PC-9 (cell line): ENCODE measurements around the gene TOP1. TPM values are rescaled to one million over a fixed set of nuclear protein-coding genes. Genes with fewer than 3 reads are reported as not detected.

Experiments
- BruUV-seq: library from RNA; stranded (reverse); fragments of 400-500 nt; replicated peaks from 2 replicates; lab custom pipeline; 2021; lab: Mats Ljungman, UMichigan
- CTCF ChIA-PET: fragments of 300-600 bp; sonication (Branson Sonifier 250); formaldehyde crosslinking; loops from one replicate; lab custom pipeline; 2022; ENCODE audit warnings: antibody characterized with exemption; lab: Charles Lee
- POLR2A ChIA-PET: fragments of 300-600 bp; sonication (Branson Sonifier 250); formaldehyde crosslinking; loops from one replicate; lab custom pipeline; 2022; ENCODE audit warnings: antibody characterized with exemption; ENCODE audit not compliant: unreplicated experiment; lab: Charles Lee
- DNase-seq, 2 experiments: peaks; one replicate each; pipeline versions ENCODE4 v3.0.0 to v3.0.0-alpha.2; 2015 to 2022; ENCODE audit warnings: mixed read lengths in 1 of 2
- H2AFZ ChIP-seq: fragments of 200-600 bp; sonication (generic); 2 replicates; pipeline ENCODE4 v1.8.1; 2017; ENCODE audit warnings: antibody characterized with exemption
- H3F3A ChIP-seq: fragments of 200-600 bp; sonication (generic); 2 replicates; pipeline ENCODE4 v1.8.1; 2017; ENCODE audit warnings: antibody characterized with exemption, mild to moderate bottlenecking, low read depth; ENCODE audit not compliant: insufficient read depth
- H3K27ac ChIP-seq: fragments of 200-600 bp; sonication (generic); 2 replicates; pipeline ENCODE4 v1.6.1; 2016; ENCODE audit warnings: mixed run types
- H3K27me3 ChIP-seq: fragments of 200-600 bp; sonication (generic); 2 replicates; pipeline ENCODE4 v1.6.1; 2016; ENCODE audit warnings: low read depth, mixed run types; ENCODE audit not compliant: insufficient read depth
- H3K36me3 ChIP-seq: fragments of 200-600 bp; sonication (generic); 2 replicates; pipeline ENCODE4 v1.6.1; 2016; ENCODE audit warnings: low read depth, mixed run types
- H3K4me1 ChIP-seq: fragments of 200-600 bp; sonication (generic); replicated peaks from 2 replicates; pipeline ENCODE4 v1.6.1; 2016; ENCODE audit warnings: mixed run types; ENCODE audit not compliant: insufficient read depth
- H3K4me2 ChIP-seq: fragments of 200-600 bp; sonication (generic); 2 replicates; pipeline ENCODE4 v1.6.1; 2017; ENCODE audit warnings: mixed run types
- H3K4me3 ChIP-seq: fragments of 200-600 bp; sonication (generic); 2 replicates; pipeline ENCODE4 v1.6.1; 2016; ENCODE audit warnings: mixed run types
- H3K79me2 ChIP-seq: fragments of 200-600 bp; sonication (generic); 2 replicates; pipeline ENCODE4 v1.6.1; 2017; ENCODE audit warnings: low read depth, mixed run types
- H3K9me2 ChIP-seq: fragments of 200-600 bp; sonication (generic); 2 replicates; pipeline ENCODE4 v1.8.1; 2017; ENCODE audit warnings: mild to moderate bottlenecking; ENCODE audit not compliant: insufficient read depth
- H3K9me3 ChIP-seq: fragments of 200-600 bp; sonication (generic); 2 replicates; pipeline ENCODE4 v1.8.1; 2016; ENCODE audit warnings: low read depth; ENCODE audit not compliant: insufficient read depth
- H4K20me1 ChIP-seq: fragments of 200-600 bp; sonication (generic); 2 replicates; pipeline ENCODE4 v1.8.1; 2017; ENCODE audit not compliant: insufficient read depth
- CTCF ChIP-seq: fragments of 200-600 bp; sonication (generic); conservative IDR thresholded peaks from 2 replicates; pipeline ENCODE4 v1.6.1; 2017; ENCODE audit warnings: mixed run types, antibody characterized with exemption, mild to moderate bottlenecking, moderate library complexity
- EZH2 ChIP-seq: fragments of 200-600 bp; sonication (generic); IDR thresholded peaks from 2 replicates; pipeline ENCODE4 v1.8.0; 2017; ENCODE audit warnings: antibody characterized with exemption, low read depth
- intact Hi-C: fragments of 100-400 bp; cut with micrococcal nuclease; formaldehyde crosslinking; loops from one replicate; pipeline ENCODE4 v1.10.0; 2022; ENCODE audit not compliant: unreplicated experiment
- total RNA-seq: library from RNA; stranded (reverse); gene quantifications from 2 replicates; pipeline ENCODE4 v1.2.3, GENCODE V29; 2021

TOP1 gene
- total RNA-seq, 1 experiment from 2014 or later, result 55.8 TPM

DNA sequence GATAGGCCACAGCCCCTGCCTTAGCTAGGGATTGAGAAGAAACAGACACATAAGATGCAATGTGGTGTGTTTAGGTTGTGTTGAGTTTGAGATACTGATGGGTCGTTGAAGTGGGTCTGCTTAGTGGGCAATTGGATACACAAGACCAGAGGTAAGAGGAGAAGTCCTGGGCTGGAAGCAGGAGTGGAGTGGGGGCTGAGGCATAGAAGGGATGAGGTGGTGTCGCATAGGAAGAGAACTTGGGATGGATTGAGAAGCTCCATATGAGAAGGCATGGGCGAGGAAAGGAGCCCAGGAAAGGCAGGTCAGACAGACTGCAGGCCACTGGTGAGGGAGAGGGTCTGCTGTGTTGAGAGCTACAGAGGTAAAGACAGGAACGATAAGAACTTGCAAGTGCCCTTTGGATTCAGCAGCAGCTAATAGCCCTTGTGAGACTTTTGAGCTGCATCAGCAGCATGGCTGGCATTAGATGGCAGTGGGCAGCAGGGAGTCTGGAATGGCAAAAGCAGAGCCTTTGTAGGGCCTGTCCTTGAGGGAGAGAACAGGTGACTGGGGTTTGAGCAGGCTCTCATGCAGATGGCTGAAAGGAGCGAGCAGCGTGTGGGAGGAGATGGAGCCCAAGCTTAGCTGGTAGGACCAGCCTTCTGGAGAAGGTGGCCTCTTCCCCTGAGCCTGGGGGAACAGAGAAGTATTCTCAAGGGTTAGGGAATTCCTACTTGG lies 141.9 kb downstream of the TOP1 start:
- DNase-seq, result no peak
- Histone ChIP-seq H2AFZ (no peak overlapping the region), H3K9me2 (no peaks in the 10 kb centered on the region), H3F3A (no peaks in the 10 kb centered on the region), H4K20me1 (no peaks in the 10 kb centered on the region), H3K9me3 (no peaks in the 10 kb centered on the region), H3K27me3 (no peaks in the 10 kb centered on the region), H3K4me3 (no peak overlapping the region), H3K4me2 (no peak overlapping the region), H3K27ac (no peak overlapping the region), H3K79me2 (no peaks in the 10 kb centered on the region), H3K36me3 (0 out of 2 replicates have a peak, but pooled peaks cover 6% of the 10 kb centered on the region), H3K4me1 (no peaks in the 10 kb centered on the region)
- ChIA-PET CTCF (interaction anchor here (0.6 to 0.9 kb wide), 2 partner anchors 169 to 522 kb away, joined by 3 read pairs; no protein-coding TSS in a partner anchor), POLR2A (no interaction called here)
- intact Hi-C loops, result loop anchor here (10.0 kb wide), 1 partner anchor 234 kb away; no protein-coding TSS in a partner anchor
- BruUV-seq, result no TSS peak
- no peak for TF ChIP-seq CTCF
- TF ChIP-seq EZH2, result no peak

- TF ChIP-seq CTCF, result no peak
- TF ChIP-seq EZH2, result no peak
- H3K27ac ChIP-seq, result no peak overlapping the region
- no peak for DNase-seq
- H3K4me2 ChIP-seq, result no peak overlapping the region
- ChIA-PET CTCF (interaction anchor here (0.6 to 2.3 kb wide), 2 partner anchors 96 to 168 kb away, joined by 3 to 57 read pairs; partner anchors contain the start of gene LPIN3), POLR2A (no interaction called here)
- H3K9me3 ChIP-seq, result no peaks in the 10 kb centered on the region
- H3K4me1 ChIP-seq, result no peaks in the 10 kb centered on the region
- no peaks in the 10 kb centered on the region for H3F3A ChIP-seq
- H3K9me2 ChIP-seq, result no peaks in the 10 kb centered on the region
- H3K4me3 ChIP-seq, result no peak overlapping the region
- no peaks in the 10 kb centered on the region for H3K79me2 ChIP-seq
- H4K20me1 ChIP-seq, result no peaks in the 10 kb centered on the region
- no TSS peak for BruUV-seq
- intact Hi-C loops, result loop anchor here (10.0 kb wide), 1 partner anchor 233 kb away; no protein-coding TSS in a partner anchor
- no peaks in the 10 kb centered on the region for H3K27me3 ChIP-seq
- 0 out of 2 replicates have a peak, but pooled peaks cover 6% of the 10 kb centered on the region for H3K36me3 ChIP-seq
- H2AFZ ChIP-seq, result no peak overlapping the region
Observed at GRCh38 chr20:41171736-41172295, 143.2 kb downstream of the TOP1 start.

DNA sequence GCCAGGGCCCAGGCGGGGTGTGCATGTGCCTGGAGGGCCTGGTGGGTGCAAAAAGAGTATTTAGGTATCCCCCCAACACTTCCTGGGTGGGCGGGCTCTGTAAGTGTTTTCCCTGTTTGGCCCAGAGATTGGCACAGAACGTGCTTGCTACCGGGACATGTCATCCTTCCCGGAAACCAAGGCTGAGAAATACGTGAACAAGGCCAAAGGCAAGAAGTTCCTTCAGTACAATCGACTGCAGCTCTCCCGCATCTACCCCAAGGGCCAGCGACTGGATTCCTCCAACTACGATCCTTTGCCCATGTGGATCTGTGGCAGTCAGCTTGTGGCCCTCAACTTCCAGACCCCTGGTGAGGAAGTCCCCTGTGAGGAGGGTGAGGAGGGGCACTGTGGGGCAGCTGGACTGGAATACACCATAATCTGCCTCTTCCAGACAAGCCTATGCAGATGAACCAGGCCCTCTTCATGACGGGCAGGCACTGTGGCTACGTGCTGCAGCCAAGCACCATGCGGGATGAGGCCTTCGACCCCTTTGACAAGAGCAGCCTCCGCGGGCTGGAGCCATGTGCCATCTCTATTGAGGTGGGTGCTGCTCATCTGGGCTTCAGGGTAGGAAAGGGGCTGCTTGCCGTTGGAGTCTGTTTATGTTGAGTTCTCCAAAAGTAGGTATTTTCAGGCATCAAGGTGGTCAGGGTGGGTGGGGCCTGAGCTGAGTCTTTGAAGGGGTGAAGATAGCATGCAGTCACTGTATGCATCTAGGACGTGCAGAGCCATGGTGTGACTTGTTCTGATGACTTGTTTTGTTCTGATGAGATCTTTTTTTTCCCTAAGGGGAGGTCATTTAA lies 143.9 kb downstream of the TOP1 start:
- CTCF ChIA-PET, result interaction anchor here (0.6 to 2.3 kb wide), 5 partner anchors 37 to 167 kb away, joined by 3 to 57 read pairs (median 6); partner anchors contain the start of gene LPIN3
- Histone ChIP-seq H3K4me2 (no peak overlapping the region), H3K27me3 (no peaks in the 10 kb centered on the region), H3F3A (no peaks in the 10 kb centered on the region), H3K4me3 (no peak overlapping the region), H3K79me2 (no peaks in the 10 kb centered on the region), H3K36me3 (0 out of 2 replicates have a peak, but pooled peaks cover 6% of the 10 kb centered on the region), H4K20me1 (no peaks in the 10 kb centered on the region), H2AFZ (no peak overlapping the region), H3K4me1 (peaks cover 5% of the 10 kb centered on the region), H3K9me2 (no peaks in the 10 kb centered on the region), H3K27ac (no peak overlapping the region), H3K9me3 (no peaks in the 10 kb centered on the region)
- POLR2A ChIA-PET, result no interaction called here
- TF ChIP-seq CTCF (no peak), EZH2 (no peak)
- BruUV-seq, result no TSS peak
- intact Hi-C loops, result loop anchor here (1.0 to 10.0 kb wide), 5 partner anchors 60 to 232 kb away; partner anchors contain the start of gene LPIN3
- no peak for DNase-seq
